ENCODE results near the gene ZBTB49.

DNA sequence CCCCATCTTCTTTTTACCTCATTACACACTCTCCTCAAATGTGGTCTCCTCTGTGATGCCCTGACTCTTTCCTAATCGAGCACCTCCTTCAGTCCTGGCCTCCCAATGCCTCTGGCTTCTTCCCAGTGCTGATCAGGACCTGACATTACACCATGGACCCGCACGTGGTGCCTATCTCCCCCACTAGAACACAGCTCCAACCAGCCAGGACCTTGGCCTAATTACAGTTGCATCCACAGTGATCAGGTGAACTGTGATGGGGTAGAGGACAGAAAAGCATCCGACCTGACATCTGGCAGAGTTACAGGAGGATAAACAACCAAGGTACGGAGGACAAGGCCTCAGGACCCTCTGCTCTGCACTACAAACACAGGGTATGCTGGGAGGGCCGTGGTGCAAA lies 12.5 kb upstream of the ZBTB49 start:
- TF ChIP-seq POLR2AphosphoS5 (IDR thresholded peaks at IDR 0.05; ENCODE audit: low read depth, low read length) = no peak
- TF ChIP-seq TAF1 (IDR thresholded peaks at IDR 0.05; ENCODE audit: low read depth, low read length) = no peak

All from GM12891 (cell line).